Measurements from ENCODE around the gene CCDC51. TPM values are rescaled to one million over a fixed set of nuclear protein-coding genes. Genes with fewer than 3 reads are reported as not detected.

The CCDC51 gene
- total RNA-seq, 1 donor from 2014 or later, result 19.3 TPM

- no peak overlapping the region for H3K4me3 ChIP-seq
- DNase-seq (ENCODE audit: low spot score in 2 of 2), result no peak
- peaks cover 0 to 10% of the 10 kb centered on the region in 2 donors for H3K4me1 ChIP-seq
- TF ChIP-seq CTCF (IDR thresholded peaks at IDR 0.05), result no peak
- H3K36me3 ChIP-seq, result peaks cover 90 to 94% of the 10 kb centered on the region in 2 donors
- intact Hi-C loops (cut with DNase I), result no loop called here
- no peak overlapping the region for H3K27ac ChIP-seq
- H3K27me3 ChIP-seq, result no peaks in the 10 kb centered on the region
- no peaks in the 10 kb centered on the region for H3K9me3 ChIP-seq
These were observed 23.8 kb downstream of the CCDC51 start for GRCh38 chr3:48416091-48416505.

GRCh38 chr3:48415251-48415953 is 24.5 kb downstream of the CCDC51 start:
- no peak overlapping the region for H3K4me3 ChIP-seq
- peaks cover 90 to 94% of the 10 kb centered on the region in 2 donors for H3K36me3 ChIP-seq
- H3K27ac ChIP-seq, result peak overlapping the region; percentile 7 to 69
- intact Hi-C loops (cut with DNase I), result no loop called here
- no peak for TF ChIP-seq CTCF (IDR thresholded peaks at IDR 0.05)
- no peak for DNase-seq (ENCODE audit: low spot score in 2 of 2)
- no peaks in the 10 kb centered on the region for H3K27me3 ChIP-seq
- no peaks in the 10 kb centered on the region for H3K9me3 ChIP-seq
- peaks cover 0 to 10% of the 10 kb centered on the region in 2 donors for H3K4me1 ChIP-seq

GRCh38 chr3:48414376-48415250 is 25.3 kb downstream of the CCDC51 start:
- no peak for TF ChIP-seq CTCF (IDR thresholded peaks at IDR 0.05)
- Histone ChIP-seq H3K9me3 (no peaks in the 10 kb centered on the region), H3K36me3 (peaks cover 90 to 95% of the 10 kb centered on the region in 2 donors), H3K27ac (peak overlapping the region; percentile 57 to 69), H3K4me3 (no peak overlapping the region), H3K4me1 (peaks cover 0 to 10% of the 10 kb centered on the region in 2 donors), H3K27me3 (no peaks in the 10 kb centered on the region)
- intact Hi-C loops (cut with DNase I), result no loop called here
- no peak for DNase-seq (ENCODE audit: low spot score in 2 of 2)

- no peak for DNase-seq (ENCODE audit: low spot score in 2 of 2)
- Histone ChIP-seq H3K4me3 (no peak overlapping the region), H3K27me3 (no peaks in the 10 kb centered on the region), H3K4me1 (peaks cover 0 to 10% of the 10 kb centered on the region in 2 donors), H3K27ac (peak overlapping the region; percentile 8 to 69), H3K9me3 (no peaks in the 10 kb centered on the region), H3K36me3 (peaks cover 90 to 95% of the 10 kb centered on the region in 2 donors)
- intact Hi-C loops (cut with DNase I), result no loop called here
- no peak for TF ChIP-seq CTCF (IDR thresholded peaks at IDR 0.05)
These were observed 26.3 kb downstream of the CCDC51 start for GRCh38 chr3:48413611-48414010.

GRCh38 chr3:48413086-48413485 is 26.8 kb downstream of the CCDC51 start:
- Histone ChIP-seq H3K27me3 (no peaks in the 10 kb centered on the region), H3K27ac (peak overlapping the region; percentile 8 to 69), H3K9me3 (no peaks in the 10 kb centered on the region), H3K4me1 (peaks cover 0 to 10% of the 10 kb centered on the region in 2 donors), H3K4me3 (no peak overlapping the region), H3K36me3 (peaks cover 90 to 95% of the 10 kb centered on the region in 2 donors)
- no peak for DNase-seq (ENCODE audit: low spot score in 2 of 2)
- intact Hi-C loops (cut with DNase I), result no loop called here
- TF ChIP-seq CTCF (IDR thresholded peaks at IDR 0.05), result no peak
